NCI-H146 treated with DMSO at 0.1 percent for 48 hours (cell line): Measurements from ENCODE around the gene TTL.
"Not testable (repeated sequence)": the region's sequence is repeated elsewhere in the genome, so short reads cannot be mapped to it uniquely, and the experiment has no call there.

Source experiments
- DNase-seq: peaks from one replicate; lab custom pipeline; 2025; ENCODE audit not compliant: unreplicated experiment; lab: John Stamatoyannopoulos, UW

The TTL gene

GRCh38 chr2:112519506-112519905 lies 37.5 kb downstream of the TTL start:
- DNase-seq, result no peak

GRCh38 chr2:112520234-112520783 lies 38.4 kb downstream of the TTL start:
- no peak for DNase-seq

- DNase-seq, result no peak
These were observed 41.4 kb downstream of the TTL start for GRCh38 chr2:112523291-112523777.

- DNase-seq, result not testable (repeated sequence)
These were observed 42.3 kb downstream of the TTL start for GRCh38 chr2:112524276-112524675.

GRCh38 chr2:112528541-112528940 lies 46.6 kb downstream of the TTL start:
- DNase-seq, result no peak

- DNase-seq, result no peak
These were observed 47.8 kb downstream of the TTL start for GRCh38 chr2:112529757-112530156.

- no peak for DNase-seq
These were observed 48.8 kb downstream of the TTL start for GRCh38 chr2:112530728-112531127.

- no peak for DNase-seq
These were observed 52.9 kb downstream of the TTL start for GRCh38 chr2:112534826-112535225.

GRCh38 chr2:112536665-112537064 lies 54.7 kb downstream of the TTL start:
- not testable (repeated sequence) for DNase-seq

GRCh38 chr2:112539306-112539705 lies 57.4 kb downstream of the TTL start:
- no peak for DNase-seq

GRCh38 chr2:112540906-112541305 lies 59.0 kb downstream of the TTL start:
- DNase-seq, result no peak

GRCh38 chr2:112541315-112542122 lies 59.6 kb downstream of the TTL start:
- peak; percentile 87 for DNase-seq

- peak; percentile 87 for DNase-seq
These were observed 60.4 kb downstream of the TTL start, which contains the start of gene POLR1B for GRCh38 chr2:112542123-112542983. Gene POLR1B, plus strand, starts transcription at chr2:112542465. Its CDS starts 30 bp downstream, at chr2:112542495.

GRCh38 chr2:112542984-112543661 lies 61.2 kb downstream of the TTL start:
- peak; percentile 10 for DNase-seq

GRCh38 chr2:112547333-112547732 lies 65.4 kb downstream of the TTL start:
- DNase-seq, result no peak

- DNase-seq, result no peak
These were observed 67.0 kb downstream of the TTL start for GRCh38 chr2:112548980-112549379.

GRCh38 chr2:112566104-112566503 lies 84.1 kb downstream of the TTL start:
- DNase-seq, result no peak

- not testable (repeated sequence) for DNase-seq
These were observed 84.6 kb downstream of the TTL start for GRCh38 chr2:112566508-112566907.

GRCh38 chr2:112572005-112572404 lies 90.0 kb downstream of the TTL start:
- DNase-seq, result no peak

- no peak for DNase-seq
These were observed 95.8 kb downstream of the TTL start for GRCh38 chr2:112577756-112578155.

- DNase-seq, result no peak
These were observed 97.3 kb downstream of the TTL start for GRCh38 chr2:112579241-112579640.
